ENCODE measurements around the gene SMYD4.

DNA sequence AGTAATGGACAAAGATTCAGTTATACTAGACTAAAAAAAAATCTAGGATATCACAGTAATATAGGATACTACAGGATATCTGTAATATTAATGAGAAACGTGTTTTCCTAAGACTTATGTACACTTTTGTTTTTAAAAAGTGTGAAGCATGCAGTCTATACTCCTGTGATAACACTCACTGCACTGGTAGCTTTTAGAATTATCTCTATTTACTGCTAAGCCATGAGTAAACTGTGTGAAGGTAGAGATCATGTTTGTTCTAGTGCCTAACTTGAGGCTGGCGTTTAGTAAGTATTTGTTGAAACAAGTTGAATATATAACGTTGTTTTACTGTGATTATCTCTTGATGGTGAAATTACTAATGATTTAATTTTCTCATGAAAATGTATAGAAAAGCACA is 24.0 kb upstream of the SMYD4 start:
- TF ChIP-seq, protein P1, sequence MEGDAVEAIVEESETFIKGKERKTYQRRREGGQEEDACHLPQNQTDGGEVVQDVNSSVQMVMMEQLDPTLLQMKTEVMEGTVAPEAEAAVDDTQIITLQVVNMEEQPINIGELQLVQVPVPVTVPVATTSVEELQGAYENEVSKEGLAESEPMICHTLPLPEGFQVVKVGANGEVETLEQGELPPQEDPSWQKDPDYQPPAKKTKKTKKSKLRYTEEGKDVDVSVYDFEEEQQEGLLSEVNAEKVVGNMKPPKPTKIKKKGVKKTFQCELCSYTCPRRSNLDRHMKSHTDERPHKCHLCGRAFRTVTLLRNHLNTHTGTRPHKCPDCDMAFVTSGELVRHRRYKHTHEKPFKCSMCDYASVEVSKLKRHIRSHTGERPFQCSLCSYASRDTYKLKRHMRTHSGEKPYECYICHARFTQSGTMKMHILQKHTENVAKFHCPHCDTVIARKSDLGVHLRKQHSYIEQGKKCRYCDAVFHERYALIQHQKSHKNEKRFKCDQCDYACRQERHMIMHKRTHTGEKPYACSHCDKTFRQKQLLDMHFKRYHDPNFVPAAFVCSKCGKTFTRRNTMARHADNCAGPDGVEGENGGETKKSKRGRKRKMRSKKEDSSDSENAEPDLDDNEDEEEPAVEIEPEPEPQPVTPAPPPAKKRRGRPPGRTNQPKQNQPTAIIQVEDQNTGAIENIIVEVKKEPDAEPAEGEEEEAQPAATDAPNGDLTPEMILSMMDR (IDR thresholded peaks at IDR 0.05) = no peak
- no peak for TF ChIP-seq EZH2 (IDR thresholded peaks at IDR 0.05)
- TF ChIP-seq EZH2phosphoT487 (IDR thresholded peaks at IDR 0.05) = no peak

All from neural progenitor cell (in vitro differentiated cells).